Cardiac muscle cell (in vitro differentiated cells and primary cell): ENCODE measurements around the gene ZNF217. TPM values are rescaled to one million over a fixed set of nuclear protein-coding genes. Genes with fewer than 3 reads are reported as not detected.
A peak's percentile ranks its signal among the peaks of the same experiment; 100 is the strongest.
"Not testable (repeated sequence)": the region's sequence is repeated elsewhere in the genome, so short reads cannot be mapped to it uniquely, and the experiment has no call there.

ENCODE experiments used
- DNase-seq, 2 donors: peaks; one replicate each; pipeline versions ENCODE4 v3.0.0 to v3.0.0-alpha.2; 2010 to 2017; ENCODE audit warnings: low read depth in 1 of 2, low spot score in 1 of 2
- H3K27ac ChIP-seq: fragments of 200-600 bp; sonication (generic); 2 replicates; pipeline ENCODE4 v1.5.1; 2016
- H3K27me3 ChIP-seq: fragments of 200-600 bp; sonication (generic); 2 replicates; pipeline ENCODE4 v1.6.0; 2016; ENCODE audit warnings: control low read depth
- H3K36me3 ChIP-seq: fragments of 200-600 bp; sonication (generic); 2 replicates; pipeline ENCODE4 v1.5.1; 2016; ENCODE audit warnings: control low read depth
- H3K4me1 ChIP-seq: fragments of 200-600 bp; sonication (generic); 2 replicates; pipeline ENCODE4 v1.8.1; 2017; ENCODE audit warnings: low read depth, mild to moderate bottlenecking, mixed run types
- H3K4me3 ChIP-seq: fragments of 200-600 bp; sonication (generic); 2 replicates; pipeline ENCODE4 v1.5.1; 2016; ENCODE audit warnings: mild to moderate bottlenecking
- H3K9me3 ChIP-seq: fragments of 200-600 bp; sonication (generic); 2 replicates; pipeline ENCODE4 v1.5.1; 2017; ENCODE audit warnings: low read depth, mild to moderate bottlenecking, control low read depth
- CTCF ChIP-seq: IDR thresholded peaks from 2 replicates; pipeline ENCODE4 v1.5.1; 2012; ENCODE audit warnings: low read depth, mild to moderate bottlenecking, low read length
- polyA plus RNA-seq: library from polyadenylated mRNA; unstranded; fragments of >200 nt; fragmentation: Nextera tagmentation; extraction: Ambion mirVana; gene quantifications from 2 replicates; pipeline ENCODE4 v1.2.1, GENCODE V29; 2016
- total RNA-seq: library from RNA; depleted of rRNA; stranded (reverse); fragments of >200 nt; gene quantifications from 2 replicates; pipeline ENCODE4 v1.2.3, GENCODE V29; 2016

The ZNF217 gene
- total and polyA plus RNA-seq, 2 experiments from 2014 or later: 6.1 to 26.3 TPM

DNA sequence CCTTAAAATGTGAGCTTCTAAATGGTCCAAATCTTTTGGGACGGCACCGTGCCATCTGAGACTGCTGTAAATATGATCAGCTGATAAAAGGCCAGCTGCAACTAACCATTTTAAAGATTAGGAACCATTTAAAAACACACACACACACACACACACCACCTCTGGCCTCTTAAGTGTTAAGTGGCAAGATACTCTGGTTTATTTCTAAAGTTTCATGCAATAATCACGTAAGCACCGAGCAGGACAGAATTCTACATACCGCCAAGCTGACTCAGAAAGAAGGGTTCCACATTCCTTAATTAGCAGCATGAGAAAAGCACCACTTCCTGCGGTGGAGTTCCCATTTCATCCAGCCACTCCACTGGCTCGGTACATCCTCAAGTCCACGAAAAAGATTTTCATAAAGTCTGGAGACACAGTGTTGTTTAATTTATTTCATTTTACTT, 17.8 kb upstream of the ZNF217 start:
- Histone ChIP-seq H3K4me1 (peaks cover 12% of the 10 kb centered on the region), H3K4me3 (no peak overlapping the region), H3K27me3 (no peaks in the 10 kb centered on the region), H3K9me3 (no peaks in the 10 kb centered on the region), H3K27ac (peak overlapping the region; percentile 80), H3K36me3 (no peaks in the 10 kb centered on the region)
- no peak for TF ChIP-seq CTCF
- peak; percentile 71 to 98 for DNase-seq

DNA sequence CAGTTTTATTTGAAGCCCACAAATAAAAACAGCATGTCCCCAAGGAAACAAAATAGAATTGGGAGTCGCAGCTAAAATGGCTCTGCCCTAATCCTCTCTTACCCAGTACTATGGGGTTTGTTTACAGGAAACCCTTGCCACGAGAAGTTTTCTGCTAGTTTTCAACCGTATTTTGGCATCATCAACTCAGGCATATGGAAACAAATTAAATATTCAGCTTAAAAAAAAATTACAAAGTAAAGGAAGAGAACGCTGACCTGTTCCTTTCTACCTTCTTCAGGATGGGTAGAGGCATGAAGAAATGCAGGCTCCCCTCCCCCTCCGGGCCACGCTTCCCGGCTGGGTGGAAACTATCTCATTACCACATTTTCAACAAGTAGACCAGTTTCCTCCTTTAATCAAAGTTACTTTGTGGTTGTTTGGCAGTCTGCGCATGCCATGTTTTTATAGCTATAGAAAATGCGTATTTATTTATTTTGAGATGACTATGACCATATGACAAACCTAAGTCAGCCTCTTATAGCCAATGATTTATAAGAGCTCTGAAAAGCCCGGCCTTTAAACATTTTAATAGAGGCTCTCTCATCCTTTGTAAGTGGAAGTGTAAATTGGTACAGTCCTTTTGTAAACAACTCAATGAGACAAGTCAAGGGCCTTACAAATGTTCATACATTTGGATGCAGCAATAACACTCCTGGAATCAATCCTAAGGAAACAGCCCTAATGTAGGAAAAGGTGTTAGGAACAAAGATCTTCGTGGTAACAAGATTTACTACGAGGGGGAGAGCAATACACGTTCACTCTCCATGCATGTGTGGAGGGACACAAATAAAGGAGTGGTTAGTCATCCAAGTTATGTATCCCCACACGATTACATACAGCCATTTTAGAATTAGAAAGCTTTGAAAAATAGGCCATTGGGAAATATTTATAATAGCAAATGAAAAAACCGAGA, 16.1 kb upstream of the ZNF217 start:
- Histone ChIP-seq H3K9me3 (no peaks in the 10 kb centered on the region), H3K36me3 (no peaks in the 10 kb centered on the region), H3K4me3 (no peak overlapping the region), H3K27me3 (no peaks in the 10 kb centered on the region), H3K27ac (no peak overlapping the region), H3K4me1 (peaks cover 12% of the 10 kb centered on the region)
- DNase-seq: peak in 1 of 2 donors; percentile 55
- no peak for TF ChIP-seq CTCF

DNA sequence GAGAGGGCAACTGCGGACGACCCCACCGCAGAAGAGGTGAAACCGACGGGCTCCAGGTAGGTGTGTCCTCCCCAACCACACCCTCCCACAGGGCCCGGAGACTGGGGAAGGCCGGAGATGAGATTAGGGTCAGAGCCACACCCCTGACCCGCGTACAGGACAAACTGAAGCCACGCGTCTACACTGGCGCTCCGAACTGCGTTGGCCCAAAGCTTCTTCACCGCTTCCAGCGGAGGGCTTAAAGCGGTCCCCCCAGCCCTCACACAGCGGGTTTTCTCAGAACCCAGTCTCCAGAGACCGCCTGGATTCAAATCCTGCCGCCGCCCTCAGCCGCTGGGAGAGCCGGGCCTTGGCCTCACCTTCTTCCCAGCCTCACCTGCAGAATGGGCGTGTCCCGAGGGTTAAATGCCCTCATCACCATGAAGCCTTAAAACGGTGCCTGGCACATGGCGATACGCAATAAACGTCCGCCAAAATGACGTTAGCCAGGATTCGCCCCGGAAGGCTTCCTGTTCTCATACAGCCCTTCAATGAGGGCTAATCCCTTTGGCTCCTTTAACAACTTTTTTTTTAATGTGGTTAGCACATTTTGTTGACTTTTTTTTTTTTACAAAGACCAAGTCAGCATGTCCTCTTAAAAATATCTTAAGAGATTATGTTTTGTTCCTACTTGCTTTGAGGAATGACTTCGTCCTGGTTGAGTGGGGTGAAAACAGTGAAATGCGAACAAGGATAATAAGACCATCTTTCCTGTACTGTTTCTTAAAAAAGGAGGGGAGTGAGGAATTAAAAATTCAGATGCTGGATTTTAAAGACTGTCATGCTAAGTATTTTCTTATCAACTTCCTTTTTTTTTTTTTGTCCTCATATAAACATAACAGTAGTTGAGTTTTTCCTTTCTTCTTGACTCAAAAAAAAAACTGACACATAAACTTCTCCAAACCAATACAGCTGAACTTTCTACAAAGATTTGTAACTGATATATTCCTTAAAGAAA, 15.1 kb upstream of the ZNF217 start:
- peak in 1 of 2 donors; percentile 72 for DNase-seq
- Histone ChIP-seq H3K4me1 (peaks cover 12% of the 10 kb centered on the region), H3K27me3 (no peaks in the 10 kb centered on the region), H3K27ac (no peak overlapping the region), H3K9me3 (no peaks in the 10 kb centered on the region), H3K36me3 (no peaks in the 10 kb centered on the region), H3K4me3 (no peak overlapping the region)
- TF ChIP-seq CTCF: no peak

DNA sequence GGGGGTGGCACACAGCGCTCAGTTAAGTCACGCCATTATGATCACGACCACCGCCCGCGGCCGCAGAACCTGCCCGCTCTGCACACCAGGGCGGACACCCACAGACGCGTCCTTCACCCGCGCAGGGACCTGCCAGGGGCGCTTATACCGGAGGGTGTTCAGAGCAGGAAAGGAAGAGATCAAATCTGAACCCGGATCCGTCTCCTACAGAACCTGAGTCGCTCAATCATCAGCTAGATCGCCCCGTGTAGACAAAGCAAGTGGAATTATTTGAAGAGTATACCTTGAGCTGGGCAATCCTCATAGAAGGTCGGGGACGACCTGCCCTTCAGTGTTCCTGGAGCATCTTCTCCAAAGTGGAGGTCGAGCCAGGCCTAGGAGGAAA, 14.4 kb upstream of the ZNF217 start:
- Histone ChIP-seq H3K4me1 (peaks cover 12% of the 10 kb centered on the region), H3K27ac (no peak overlapping the region), H3K4me3 (no peak overlapping the region), H3K27me3 (no peaks in the 10 kb centered on the region), H3K36me3 (no peaks in the 10 kb centered on the region), H3K9me3 (no peaks in the 10 kb centered on the region)
- no peak for TF ChIP-seq CTCF
- DNase-seq: no peak

GRCh38 chr20:53606364-53606985, 12.8 kb upstream of the ZNF217 start:
- Histone ChIP-seq H3K27ac (no peak overlapping the region), H3K9me3 (no peaks in the 10 kb centered on the region), H3K27me3 (no peaks in the 10 kb centered on the region), H3K4me1 (peaks cover 8% of the 10 kb centered on the region), H3K4me3 (no peak overlapping the region), H3K36me3 (no peaks in the 10 kb centered on the region)
- DNase-seq: peak in 1 of 2 donors; percentile 84
- no peak for TF ChIP-seq CTCF

DNA sequence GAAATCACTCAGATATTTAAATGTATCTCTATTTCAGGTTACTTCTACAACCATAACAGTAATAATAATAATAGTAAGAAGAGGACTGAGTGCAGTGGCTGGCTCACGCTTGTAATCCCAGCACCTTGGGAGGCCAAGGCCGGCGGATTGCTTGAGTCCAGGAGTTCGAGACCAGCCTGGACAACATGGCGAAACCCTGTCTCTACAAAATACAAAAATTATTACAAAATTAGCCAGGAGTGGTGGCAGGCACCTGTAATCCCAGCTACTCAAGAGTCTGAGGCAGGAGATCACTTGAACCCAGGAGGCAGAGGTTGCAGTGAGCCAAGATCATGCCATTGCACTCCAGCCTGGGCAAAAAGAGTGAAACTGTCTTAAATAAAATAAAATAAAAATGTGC, 11.8 kb upstream of the ZNF217 start:
- H3K27ac ChIP-seq, H3K9me3 ChIP-seq, H3K4me3 ChIP-seq, H3K36me3 ChIP-seq, H3K27me3 ChIP-seq, DNase-seq, H3K4me1 ChIP-seq: not testable (repeated sequence)

DNA sequence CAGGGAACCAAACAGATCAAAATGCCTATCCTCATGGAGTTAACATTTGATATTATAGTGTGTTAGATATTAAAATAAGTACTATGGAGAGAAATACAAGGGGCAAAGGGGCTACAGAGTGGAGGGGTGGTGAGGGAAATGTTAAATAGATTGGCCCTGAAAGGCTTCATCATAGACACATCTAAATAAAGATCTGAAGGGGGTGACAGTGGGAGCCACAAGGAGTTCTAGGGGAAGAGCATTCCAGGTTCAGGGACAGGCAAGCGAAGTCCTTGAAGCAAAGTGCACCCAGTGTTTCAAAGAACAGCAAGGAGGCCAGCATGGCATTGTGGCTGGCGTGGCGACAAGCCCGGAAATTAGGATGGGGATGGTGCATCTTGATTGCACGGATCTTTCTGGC, 11.2 kb upstream of the ZNF217 start:
- H3K27ac ChIP-seq, H3K9me3 ChIP-seq, H3K4me3 ChIP-seq, DNase-seq, H3K27me3 ChIP-seq, H3K36me3 ChIP-seq: not testable (repeated sequence)
- peaks cover 11% of the 10 kb centered on the region for H3K4me1 ChIP-seq
